ENCODE results near the gene QRICH1. TPM values are rescaled to one million over a fixed set of nuclear protein-coding genes. Genes with fewer than 3 reads are reported as not detected.

Gene QRICH1
- total RNA-seq: 138 and 147 TPM in 2 replicates

- intact Hi-C loops (cut with micrococcal nuclease): loop anchor here (1.0 to 10.0 kb wide), 14 partner anchors 10 to 1929 kb away; partner anchors contain the start of genes ARIH2, DAG1, IMPDH2 and IP6K2
These were observed at the start of gene QRICH1 for GRCh38 chr3:49093853-49094767. TSS of gene QRICH1 (minus strand) at chr3:49094071. CDS start at chr3:49077017, 17,054 bp downstream.

GRCh38 chr3:49140080-49140479, 46.2 kb upstream of the QRICH1 start:
- intact Hi-C loops (cut with micrococcal nuclease): no loop called here

- intact Hi-C loops (cut with micrococcal nuclease): no loop called here
These were observed 41.6 kb upstream of the QRICH1 start for GRCh38 chr3:49135499-49135898.

- intact Hi-C loops (cut with micrococcal nuclease): no loop called here
These were observed 40.8 kb upstream of the QRICH1 start for GRCh38 chr3:49134471-49135265.

- intact Hi-C loops (cut with micrococcal nuclease): no loop called here
These were observed 39.5 kb upstream of the QRICH1 start for GRCh38 chr3:49133226-49133951.

- intact Hi-C loops (cut with micrococcal nuclease): no loop called here
These were observed 38.8 kb upstream of the QRICH1 start, which contains the start of gene LAMB2 for GRCh38 chr3:49132437-49133225. TSS of gene LAMB2 (minus strand) at chr3:49133050. CDS start at chr3:49132867, 183 bp downstream.

GRCh38 chr3:49132073-49132436, 38.2 kb upstream of the QRICH1 start:
- intact Hi-C loops (cut with micrococcal nuclease): no loop called here

- intact Hi-C loops (cut with micrococcal nuclease): no loop called here
These were observed 37.7 kb upstream of the QRICH1 start for GRCh38 chr3:49131576-49131975.

GRCh38 chr3:49131040-49131439, 37.2 kb upstream of the QRICH1 start:
- intact Hi-C loops (cut with micrococcal nuclease): no loop called here

- intact Hi-C loops (cut with micrococcal nuclease): no loop called here
These were observed 31.3 kb upstream of the QRICH1 start for GRCh38 chr3:49124991-49125670.

- intact Hi-C loops (cut with micrococcal nuclease): no loop called here
These were observed 30.3 kb upstream of the QRICH1 start for GRCh38 chr3:49124203-49124602.

GRCh38 chr3:49123687-49124086, 29.8 kb upstream of the QRICH1 start:
- intact Hi-C loops (cut with micrococcal nuclease): no loop called here

- intact Hi-C loops (cut with micrococcal nuclease): no loop called here
These were observed 29.1 kb upstream of the QRICH1 start for GRCh38 chr3:49122886-49123545.

GRCh38 chr3:49122451-49122850, 28.6 kb upstream of the QRICH1 start:
- intact Hi-C loops (cut with micrococcal nuclease): no loop called here

GRCh38 chr3:49122022-49122421, 28.2 kb upstream of the QRICH1 start:
- intact Hi-C loops (cut with micrococcal nuclease): no loop called here

- intact Hi-C loops (cut with micrococcal nuclease): loop anchor here (2.0 kb wide), 2 partner anchors 16 to 50 kb away; partner anchors contain the start of genes KLHDC8B and QARS1
These were observed 27.4 kb upstream of the QRICH1 start for GRCh38 chr3:49121132-49121736.

GRCh38 chr3:49120438-49121131, 26.7 kb upstream of the QRICH1 start, which contains the start of gene USP19:
TSS of gene USP19 (minus strand) at chr3:49120823. CDS start at chr3:49119145, 1,678 bp downstream.
- intact Hi-C loops (cut with micrococcal nuclease): loop anchor here (1.0 to 2.0 kb wide), 4 partner anchors 16 to 99 kb away; partner anchors contain the start of genes KLHDC8B, QARS1 and QRICH1

- intact Hi-C loops (cut with micrococcal nuclease): loop anchor here (1.0 to 2.0 kb wide), 4 partner anchors 15 to 99 kb away; partner anchors contain the start of genes KLHDC8B, QARS1 and QRICH1
These were observed 26.2 kb upstream of the QRICH1 start for GRCh38 chr3:49120096-49120437.
